A549 (cell line): Measurements from ENCODE around the gene GRM7.

Experiments used
- EP300 ChIP-seq, 2 experiments: fragments of >200 bp; sonication (Bioruptor Twin); formaldehyde crosslinking; IDR thresholded peaks; 2 replicates in 1 of 2; 3 replicates in 1 of 2; pipeline ENCODE4 v1.6.1; 2016 to 2017
- HMGXB4 ChIP-seq: fragments of 250-450 bp; sonication (Bioruptor Pico); IDR thresholded peaks from 2 replicates; pipeline ENCODE4 v1.5.0; 2021; ENCODE audit warnings: mild to moderate bottlenecking, moderate library complexity, borderline replicate concordance
- RCOR1 ChIP-seq: fragments of 150-350 bp; IDR thresholded peaks from 2 replicates; pipeline ENCODE4 v1.6.1; 2014; ENCODE audit warnings: antibody characterized with exemption, low read length, low read depth
- RFX5 ChIP-seq: fragments of 450-650 bp; IDR thresholded peaks from 2 replicates; pipeline ENCODE4 v1.7.1; 2014; ENCODE audit warnings: antibody characterized with exemption, mild to moderate bottlenecking, moderate library complexity
- RNF2 ChIP-seq: fragments of 200-600 bp; sonication (generic); IDR thresholded peaks from 2 replicates; pipeline ENCODE4 v1.6.1; 2016; ENCODE audit warnings: low read depth, mild to moderate bottlenecking, antibody characterized with exemption, moderate library complexity, borderline replicate concordance
- TP53 ChIP-seq: fragments of 250-450 bp; sonication (Bioruptor Pico); IDR thresholded peaks from 2 replicates; pipeline ENCODE4 v1.5.0; 2021; ENCODE audit warnings: mild to moderate bottlenecking, moderate library complexity
- TF ChIP-seq, protein P1 (sequence below): fragments of >200 bp; sonication (Bioruptor Twin); formaldehyde crosslinking; IDR thresholded peaks from 3 replicates; pipeline ENCODE4 v1.5.1; 2016

- TF ChIP-seq HMGXB4 (CRISPR knock-in tag), result no peak
- TF ChIP-seq, protein P1, sequence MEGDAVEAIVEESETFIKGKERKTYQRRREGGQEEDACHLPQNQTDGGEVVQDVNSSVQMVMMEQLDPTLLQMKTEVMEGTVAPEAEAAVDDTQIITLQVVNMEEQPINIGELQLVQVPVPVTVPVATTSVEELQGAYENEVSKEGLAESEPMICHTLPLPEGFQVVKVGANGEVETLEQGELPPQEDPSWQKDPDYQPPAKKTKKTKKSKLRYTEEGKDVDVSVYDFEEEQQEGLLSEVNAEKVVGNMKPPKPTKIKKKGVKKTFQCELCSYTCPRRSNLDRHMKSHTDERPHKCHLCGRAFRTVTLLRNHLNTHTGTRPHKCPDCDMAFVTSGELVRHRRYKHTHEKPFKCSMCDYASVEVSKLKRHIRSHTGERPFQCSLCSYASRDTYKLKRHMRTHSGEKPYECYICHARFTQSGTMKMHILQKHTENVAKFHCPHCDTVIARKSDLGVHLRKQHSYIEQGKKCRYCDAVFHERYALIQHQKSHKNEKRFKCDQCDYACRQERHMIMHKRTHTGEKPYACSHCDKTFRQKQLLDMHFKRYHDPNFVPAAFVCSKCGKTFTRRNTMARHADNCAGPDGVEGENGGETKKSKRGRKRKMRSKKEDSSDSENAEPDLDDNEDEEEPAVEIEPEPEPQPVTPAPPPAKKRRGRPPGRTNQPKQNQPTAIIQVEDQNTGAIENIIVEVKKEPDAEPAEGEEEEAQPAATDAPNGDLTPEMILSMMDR, result no peak
- no peak for TF ChIP-seq TP53 (CRISPR knock-in tag)
- TF ChIP-seq RFX5, result no peak
- no peak for TF ChIP-seq RNF2
- TF ChIP-seq EP300 (IDR thresholded peaks at IDR 0.05), result no peak
- no peak for TF ChIP-seq RCOR1
Observed at GRCh38 chr3:7682822-7683229, 821.9 kb downstream of the GRM7 start.
